ENCODE measurements around the gene C9orf43.

- TF ChIP-seq POLR2A (IDR thresholded peaks at IDR 0.05) (no peak), CTCF (IDR thresholded peaks at IDR 0.05) (no peak)
Measured at GRCh38 chr9:113431191-113431590, 20.6 kb downstream of the C9orf43 start.
